GM21786 (cell line): Measurements from ENCODE around the gene FLRT2.

Source experiments
- ATAC-seq: cut with Tn5 transposase; IDR thresholded peaks from one replicate; pipeline ENCODE4 v1.9.1; 2021; ENCODE audit not compliant: unreplicated experiment

FLRT2 gene

GRCh38 chr14:85530626-85531025 is 682 bp downstream of the FLRT2 start:
- no peak for ATAC-seq

GRCh38 chr14:85531141-85531586 is 1.2 kb downstream of the FLRT2 start:
- no peak for ATAC-seq

GRCh38 chr14:85531587-85532373 is 1.8 kb downstream of the FLRT2 start:
- ATAC-seq = no peak

GRCh38 chr14:85532374-85533022 is 2.6 kb downstream of the FLRT2 start:
- no peak for ATAC-seq

GRCh38 chr14:85533023-85533860 is 3.3 kb downstream of the FLRT2 start:
- no peak for ATAC-seq

GRCh38 chr14:85533861-85534291 is 3.9 kb downstream of the FLRT2 start:
- ATAC-seq = no peak

GRCh38 chr14:85534458-85535293 is 4.7 kb downstream of the FLRT2 start:
- ATAC-seq = no peak

- ATAC-seq = no peak
Measured at GRCh38 chr14:85535321-85535720, 5.4 kb downstream of the FLRT2 start.

GRCh38 chr14:85535991-85536832 is 6.3 kb downstream of the FLRT2 start:
- no peak for ATAC-seq

- ATAC-seq = no peak
Measured at GRCh38 chr14:85536833-85537190, 6.9 kb downstream of the FLRT2 start.

- ATAC-seq = no peak
Measured at GRCh38 chr14:85537526-85537925, 7.6 kb downstream of the FLRT2 start.

GRCh38 chr14:85538636-85539035 is 8.7 kb downstream of the FLRT2 start:
- ATAC-seq = no peak

GRCh38 chr14:85539510-85539909 is 9.6 kb downstream of the FLRT2 start:
- no peak for ATAC-seq

GRCh38 chr14:85542623-85543022 is 12.7 kb downstream of the FLRT2 start:
- no peak for ATAC-seq

GRCh38 chr14:85545738-85546137 is 15.8 kb downstream of the FLRT2 start:
- ATAC-seq = no peak

- no peak for ATAC-seq
Measured at GRCh38 chr14:85546390-85546789, 16.4 kb downstream of the FLRT2 start.

- ATAC-seq = no peak
Measured at GRCh38 chr14:85549697-85550096, 19.8 kb downstream of the FLRT2 start.

GRCh38 chr14:85554106-85554505 is 24.2 kb downstream of the FLRT2 start:
- no peak for ATAC-seq

GRCh38 chr14:85556267-85556666 is 26.3 kb downstream of the FLRT2 start:
- no peak for ATAC-seq

- no peak for ATAC-seq
Measured at GRCh38 chr14:85558505-85558904, 28.6 kb downstream of the FLRT2 start.
